ENCODE results near the gene ADPRM. TPM values are rescaled to one million over a fixed set of nuclear protein-coding genes. Genes with fewer than 3 reads are reported as not detected.

ADPRM gene
- polyA plus RNA-seq, 1 donor (not counting 4 experiments of a cell fraction or from before 2014, with no cell fraction given): 15.0 TPM

GRCh38 chr17:10653987-10654386, 43.4 kb upstream of the ADPRM start:
- Histone ChIP-seq H2AFZ (ENCODE audit: control insufficient read depth, low read length) (no peak overlapping the region), H3K9ac (ENCODE audit: control insufficient read depth, extremely low read depth, insufficient read depth, low read length) (no peak overlapping the region), H3K36me3 (ENCODE audit: control insufficient read depth in 2 of 2, extremely low read depth in 1 of 2, insufficient read depth in 2 of 2, low read length in 2 of 2) (no peaks in the 10 kb centered on the region), H3K27me3 (ENCODE audit: control insufficient read depth, extremely low read depth, insufficient read depth, low read length) (no peaks in the 10 kb centered on the region), H3K4me2 (ENCODE audit: control insufficient read depth, extremely low read depth, insufficient read depth, low read depth, low read length) (no peak overlapping the region), H3K4me1 (ENCODE audit: control insufficient read depth, extremely low read depth, insufficient read depth, low read length) (no peaks in the 10 kb centered on the region), H4K20me1 (ENCODE audit: control insufficient read depth, extremely low read depth, insufficient read depth, low read length) (no peaks in the 10 kb centered on the region), H3K79me2 (ENCODE audit: control insufficient read depth, insufficient read depth, low read length) (no peaks in the 10 kb centered on the region), H3K9me3 (ENCODE audit: control insufficient read depth, low read depth, low read length) (no peaks in the 10 kb centered on the region), H3K4me3 (ENCODE audit: control insufficient read depth in 2 of 3, extremely low read depth in 1 of 3, insufficient read depth in 2 of 3, low read depth in 1 of 3, low read length in 3 of 3) (no peak overlapping the region), H3K9me1 (ENCODE audit: control insufficient read depth, extremely low read depth, insufficient read depth, low read length) (no peaks in the 10 kb centered on the region), H3K27ac (ENCODE audit: control insufficient read depth, insufficient read depth, low read length) (no peak overlapping the region)
- FAIRE-seq: no peak
- TF ChIP-seq CTCF (optimal IDR thresholded peaks at IDR 0.05 in 1 of 3, IDR thresholded peaks at IDR 0.05 in 1 of 3, conservative IDR thresholded peaks at IDR 0.05 in 1 of 3; ENCODE audit: extremely low read depth in 1 of 3, insufficient read depth in 2 of 3, low read length in 3 of 3) (no peak), EZH2 (IDR thresholded peaks at IDR 0.05; ENCODE audit: low read length) (no peak)
- DNase-seq (ENCODE audit: low read depth, low spot score): no peak
- dilution Hi-C loops (cut with MboI; ENCODE audit: extremely low pct_ligation_motif_present, low sequenced_read_pairs): no loop called here

- H3K4me3 ChIP-seq (ENCODE audit: control insufficient read depth in 2 of 3, extremely low read depth in 1 of 3, insufficient read depth in 2 of 3, low read depth in 1 of 3, low read length in 3 of 3): no peak within 1 kb of the TSS
- no peaks in the 10 kb centered on the region for H4K20me1 ChIP-seq (ENCODE audit: control insufficient read depth, extremely low read depth, insufficient read depth, low read length)
Measured at GRCh38 chr17:10657148-10657547, 40.2 kb upstream of the ADPRM start, which contains the start of gene MYH3. Gene MYH3 (minus strand): TSS chr17:10657309. CDS start chr17:10655064, 2,245 bp downstream.

More at GRCh38 chr17:10657148-10657547, 40.2 kb upstream of the ADPRM start, which contains the start of gene MYH3:
- DNase-seq (ENCODE audit: low read depth, low spot score): no peak
- FAIRE-seq: no peak
- dilution Hi-C loops (cut with MboI; ENCODE audit: extremely low pct_ligation_motif_present, low sequenced_read_pairs): no loop called here
- no peaks in the 10 kb centered on the region for H3K9me1 ChIP-seq (ENCODE audit: control insufficient read depth, extremely low read depth, insufficient read depth, low read length)
- no peaks in the 10 kb centered on the region for H3K27me3 ChIP-seq (ENCODE audit: control insufficient read depth, extremely low read depth, insufficient read depth, low read length)
- H3K36me3 ChIP-seq (ENCODE audit: control insufficient read depth in 2 of 2, extremely low read depth in 1 of 2, insufficient read depth in 2 of 2, low read length in 2 of 2): no peaks in the 10 kb centered on the region
- no peaks in the 10 kb centered on the region for H3K79me2 ChIP-seq (ENCODE audit: control insufficient read depth, insufficient read depth, low read length)
- H3K9me3 ChIP-seq (ENCODE audit: control insufficient read depth, low read depth, low read length): no peaks in the 10 kb centered on the region
- TF ChIP-seq CTCF (optimal IDR thresholded peaks at IDR 0.05 in 1 of 3, IDR thresholded peaks at IDR 0.05 in 1 of 3, conservative IDR thresholded peaks at IDR 0.05 in 1 of 3; ENCODE audit: extremely low read depth in 1 of 3, insufficient read depth in 2 of 3, low read length in 3 of 3) (no peak), EZH2 (IDR thresholded peaks at IDR 0.05; ENCODE audit: low read length) (no peak)
- no peak within 1 kb of the TSS for H3K27ac ChIP-seq (ENCODE audit: control insufficient read depth, insufficient read depth, low read length)
- no peaks in the 10 kb centered on the region for H3K4me1 ChIP-seq (ENCODE audit: control insufficient read depth, extremely low read depth, insufficient read depth, low read length)
- H3K9ac ChIP-seq (ENCODE audit: control insufficient read depth, extremely low read depth, insufficient read depth, low read length): no peak within 1 kb of the TSS
- H2AFZ ChIP-seq (ENCODE audit: control insufficient read depth, low read length): no peak within 1 kb of the TSS
- H3K4me2 ChIP-seq (ENCODE audit: control insufficient read depth, extremely low read depth, insufficient read depth, low read depth, low read length): no peak within 1 kb of the TSS
